22Rv1 (cell line): ENCODE data around the gene FECH.

ENCODE experiments used
- ZFX ChIP-seq: fragments of 450-650 bp; IDR thresholded peaks from 2 replicates; pipeline ENCODE4 v1.6.1; 2017; ENCODE audit warnings: antibody characterized with exemption, borderline replicate concordance
- TF ChIP-seq, protein P1 (sequence below): fragments of 450-650 bp; IDR thresholded peaks from 2 replicates; pipeline ENCODE4 v1.5.1; 2017; ENCODE audit warnings: mild to moderate bottlenecking

DNA sequence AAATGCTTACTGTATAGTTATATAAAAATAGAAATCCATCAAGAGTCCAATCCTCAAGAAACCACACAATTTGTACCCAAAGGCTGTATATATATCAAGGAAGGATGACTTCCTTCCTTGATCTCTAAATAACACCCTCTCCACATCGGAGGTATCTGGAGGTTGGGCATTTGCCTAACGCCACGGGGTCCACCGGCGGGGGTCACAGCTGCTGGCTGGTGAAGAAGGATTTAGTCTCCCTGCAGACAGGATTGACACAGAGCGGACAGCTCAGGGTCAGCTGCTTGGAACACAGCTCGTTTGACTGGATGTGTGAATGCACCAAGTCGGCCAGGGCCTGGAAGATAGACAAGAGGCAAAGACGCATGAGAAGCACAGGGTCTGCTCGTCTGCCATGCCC lies 36.0 kb downstream of the FECH start:
- TF ChIP-seq, protein P1, sequence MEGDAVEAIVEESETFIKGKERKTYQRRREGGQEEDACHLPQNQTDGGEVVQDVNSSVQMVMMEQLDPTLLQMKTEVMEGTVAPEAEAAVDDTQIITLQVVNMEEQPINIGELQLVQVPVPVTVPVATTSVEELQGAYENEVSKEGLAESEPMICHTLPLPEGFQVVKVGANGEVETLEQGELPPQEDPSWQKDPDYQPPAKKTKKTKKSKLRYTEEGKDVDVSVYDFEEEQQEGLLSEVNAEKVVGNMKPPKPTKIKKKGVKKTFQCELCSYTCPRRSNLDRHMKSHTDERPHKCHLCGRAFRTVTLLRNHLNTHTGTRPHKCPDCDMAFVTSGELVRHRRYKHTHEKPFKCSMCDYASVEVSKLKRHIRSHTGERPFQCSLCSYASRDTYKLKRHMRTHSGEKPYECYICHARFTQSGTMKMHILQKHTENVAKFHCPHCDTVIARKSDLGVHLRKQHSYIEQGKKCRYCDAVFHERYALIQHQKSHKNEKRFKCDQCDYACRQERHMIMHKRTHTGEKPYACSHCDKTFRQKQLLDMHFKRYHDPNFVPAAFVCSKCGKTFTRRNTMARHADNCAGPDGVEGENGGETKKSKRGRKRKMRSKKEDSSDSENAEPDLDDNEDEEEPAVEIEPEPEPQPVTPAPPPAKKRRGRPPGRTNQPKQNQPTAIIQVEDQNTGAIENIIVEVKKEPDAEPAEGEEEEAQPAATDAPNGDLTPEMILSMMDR = no peak
- TF ChIP-seq ZFX = no peak
